ENCODE data around the gene IPO13.

- TF ChIP-seq CTCF (IDR thresholded peaks at IDR 0.05) (no peak), POLR2AphosphoS5 (IDR thresholded peaks at IDR 0.05; ENCODE audit: low read depth, low read length) (no peak), IRF3 (IDR thresholded peaks at IDR 0.05; ENCODE audit: low read depth, low read length) (no peak), EZH2phosphoT487 (IDR thresholded peaks at IDR 0.05; ENCODE audit: borderline replicate concordance, low read depth) (no peak), TCF12 (IDR thresholded peaks at IDR 0.05) (no peak), FOXJ3 (CRISPR knock-in tag; IDR thresholded peaks at IDR 0.05) (no peak), TAF1 (IDR thresholded peaks at IDR 0.05; ENCODE audit: borderline replicate concordance, low read depth, low read length) (no peak), YY1 (IDR thresholded peaks at IDR 0.05; ENCODE audit: low read depth) (no peak), USF2 (IDR thresholded peaks at IDR 0.05; ENCODE audit: borderline replicate concordance, low read depth, low read length) (no peak)
Measured at GRCh38 chr1:43944860-43945259, 1.9 kb upstream of the IPO13 start.

Data from SK-N-SH (cell line).